Fibroblast of lung (primary cell): ENCODE results near the gene SLC35F3.

Experiments
- EZH2 ChIP-seq: IDR thresholded peaks from 2 replicates; pipeline ENCODE4 v1.5.1; 2012; ENCODE audit warnings: low read length, control low read depth, mild to moderate bottlenecking; ENCODE audit errors: missing control alignments
- TF ChIP-seq, protein P1 (sequence below), 2 donors: IDR thresholded peaks in 1 of 2; conservative IDR thresholded peaks in 1 of 2; 1 replicate in 1 of 2; 2 replicates in 1 of 2; pipeline ENCODE4 v1.5.1; 2011 to 2012; ENCODE audit warnings: low read length in 2 of 2, control low read depth in 1 of 2, inconsistent platforms in 1 of 2, low read depth in 1 of 2, mild to moderate bottlenecking in 1 of 2

DNA sequence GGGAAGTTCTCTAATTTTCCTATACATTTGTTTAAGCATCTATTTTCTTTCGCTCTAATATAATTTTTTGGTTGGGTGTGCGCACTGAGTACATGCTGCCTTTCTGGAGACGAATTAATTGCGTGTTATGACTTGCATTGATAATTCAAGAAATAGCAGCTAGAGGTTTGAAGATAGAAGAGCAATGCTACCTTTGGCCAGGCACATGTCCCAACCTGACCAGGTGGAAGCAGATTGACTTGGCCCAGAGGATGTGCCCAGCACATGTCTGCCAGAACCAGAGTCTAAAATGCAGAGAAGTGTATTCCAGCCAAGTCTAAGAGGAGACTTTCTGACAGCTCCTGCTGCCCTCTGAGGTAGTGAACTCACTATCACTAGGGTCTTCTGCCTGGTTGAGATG lies 114.3 kb downstream of the SLC35F3 start:
- TF ChIP-seq, protein P1, sequence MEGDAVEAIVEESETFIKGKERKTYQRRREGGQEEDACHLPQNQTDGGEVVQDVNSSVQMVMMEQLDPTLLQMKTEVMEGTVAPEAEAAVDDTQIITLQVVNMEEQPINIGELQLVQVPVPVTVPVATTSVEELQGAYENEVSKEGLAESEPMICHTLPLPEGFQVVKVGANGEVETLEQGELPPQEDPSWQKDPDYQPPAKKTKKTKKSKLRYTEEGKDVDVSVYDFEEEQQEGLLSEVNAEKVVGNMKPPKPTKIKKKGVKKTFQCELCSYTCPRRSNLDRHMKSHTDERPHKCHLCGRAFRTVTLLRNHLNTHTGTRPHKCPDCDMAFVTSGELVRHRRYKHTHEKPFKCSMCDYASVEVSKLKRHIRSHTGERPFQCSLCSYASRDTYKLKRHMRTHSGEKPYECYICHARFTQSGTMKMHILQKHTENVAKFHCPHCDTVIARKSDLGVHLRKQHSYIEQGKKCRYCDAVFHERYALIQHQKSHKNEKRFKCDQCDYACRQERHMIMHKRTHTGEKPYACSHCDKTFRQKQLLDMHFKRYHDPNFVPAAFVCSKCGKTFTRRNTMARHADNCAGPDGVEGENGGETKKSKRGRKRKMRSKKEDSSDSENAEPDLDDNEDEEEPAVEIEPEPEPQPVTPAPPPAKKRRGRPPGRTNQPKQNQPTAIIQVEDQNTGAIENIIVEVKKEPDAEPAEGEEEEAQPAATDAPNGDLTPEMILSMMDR (conservative IDR thresholded peaks at IDR 0.05 in 1 of 2, IDR thresholded peaks at IDR 0.05 in 1 of 2; ENCODE audit: low read depth in 1 of 2, low read length in 2 of 2) = no peak
- TF ChIP-seq EZH2 = no peak
